ENCODE results near the gene TNFSF11.
"Not testable (repeated sequence)": the region's sequence is repeated elsewhere in the genome, so short reads cannot be mapped to it uniquely, and the experiment has no call there.

The TNFSF11 gene

GRCh38 chr13:42574011-42574410, at the start of gene TNFSF11:
Gene TNFSF11 (plus strand): TSS chr13:42574152. CDS start chr13:42574304, 152 bp downstream.
- DNase-seq = peak; percentile 4

GRCh38 chr13:42524487-42525034, 49.4 kb upstream of the TNFSF11 start:
- no peak for DNase-seq

- no peak for DNase-seq
These were observed 48.9 kb upstream of the TNFSF11 start for GRCh38 chr13:42525035-42525504.

- no peak for DNase-seq
These were observed 47.7 kb upstream of the TNFSF11 start for GRCh38 chr13:42526276-42526675.

- DNase-seq = no peak
These were observed 47.1 kb upstream of the TNFSF11 start for GRCh38 chr13:42526804-42527203.

- DNase-seq = no peak
These were observed 41.2 kb upstream of the TNFSF11 start for GRCh38 chr13:42532561-42533335.

- no peak for DNase-seq
These were observed 40.7 kb upstream of the TNFSF11 start for GRCh38 chr13:42533336-42533591.

- DNase-seq = no peak
These were observed 39.2 kb upstream of the TNFSF11 start for GRCh38 chr13:42534785-42535184.

- DNase-seq = no peak
These were observed 35.0 kb upstream of the TNFSF11 start for GRCh38 chr13:42538996-42539395.

- no peak for DNase-seq
These were observed 34.3 kb upstream of the TNFSF11 start for GRCh38 chr13:42539670-42540069.

- no peak for DNase-seq
These were observed 30.6 kb upstream of the TNFSF11 start for GRCh38 chr13:42543215-42543797.

GRCh38 chr13:42544246-42544926, 29.6 kb upstream of the TNFSF11 start:
- no peak for DNase-seq

- DNase-seq = no peak
These were observed 28.1 kb upstream of the TNFSF11 start for GRCh38 chr13:42545842-42546241.

GRCh38 chr13:42547612-42548011, 26.3 kb upstream of the TNFSF11 start:
- DNase-seq = no peak

- no peak for DNase-seq
These were observed 25.0 kb upstream of the TNFSF11 start for GRCh38 chr13:42548731-42549551.

- no peak for DNase-seq
These were observed 24.4 kb upstream of the TNFSF11 start for GRCh38 chr13:42549552-42549936.

- no peak for DNase-seq
These were observed 22.3 kb upstream of the TNFSF11 start for GRCh38 chr13:42551611-42552010.

GRCh38 chr13:42553098-42554046, 20.6 kb upstream of the TNFSF11 start:
- no peak for DNase-seq

GRCh38 chr13:42559057-42559456, 14.9 kb upstream of the TNFSF11 start:
- no peak for DNase-seq

GRCh38 chr13:42559573-42560218, 14.3 kb upstream of the TNFSF11 start:
- not testable (repeated sequence) for DNase-seq

GRCh38 chr13:42560320-42560719, 13.6 kb upstream of the TNFSF11 start:
- DNase-seq = not testable (repeated sequence)
